SJCRH30 (cell line): ENCODE data around the gene FAM193A. TPM values are rescaled to one million over a fixed set of nuclear protein-coding genes. Genes with fewer than 3 reads are reported as not detected.
"Not testable (repeated sequence)": the region's sequence is repeated elsewhere in the genome, so short reads cannot be mapped to it uniquely, and the experiment has no call there.

ENCODE experiments used
- DNase-seq, 2 experiments: peaks; one replicate each; pipeline ENCODE4 v3.0.0-alpha.2; 2015 to 2020
- H3K27ac ChIP-seq: fragments of 250-450 bp; sonication (Bioruptor Pico); 2 replicates; pipeline ENCODE4 v1.5.1; 2020; ENCODE audit warnings: mild to moderate bottlenecking, moderate library complexity
- H3K27me3 ChIP-seq: fragments of 250-450 bp; sonication (Bioruptor Pico); 2 replicates; pipeline ENCODE4 v1.5.1; 2020; ENCODE audit warnings: mild to moderate bottlenecking, moderate library complexity
- H3K36me3 ChIP-seq: fragments of 250-450 bp; sonication (Bioruptor Pico); 2 replicates; pipeline ENCODE4 v1.5.1; 2020; ENCODE audit warnings: mild to moderate bottlenecking, moderate library complexity
- H3K4me1 ChIP-seq: fragments of 250-450 bp; sonication (Bioruptor Pico); 2 replicates; pipeline ENCODE4 v1.5.1; 2020; ENCODE audit warnings: mild to moderate bottlenecking, moderate library complexity
- H3K4me3 ChIP-seq: fragments of 250-450 bp; sonication (Bioruptor Pico); 2 replicates; pipeline ENCODE4 v1.5.1; 2020; ENCODE audit warnings: mild to moderate bottlenecking, moderate library complexity
- H3K9me3 ChIP-seq: fragments of 250-450 bp; sonication (Bioruptor Pico); replicated peaks from 2 replicates; pipeline ENCODE4 v1.5.1; 2020; ENCODE audit warnings: mild to moderate bottlenecking, moderate library complexity
- total RNA-seq: library from RNA; depleted of rRNA; stranded (reverse); fragments of >200 nt; shearing (Covaris generic); gene quantifications from 2 replicates; pipeline ENCODE4 v1.2.3, GENCODE V29; 2014

Gene FAM193A
- total RNA-seq, 1 experiment from 2014 or later = 20.4 TPM

- Histone ChIP-seq H3K36me3 (peaks cover 51% of the 10 kb centered on the region), H3K4me3 (no peak overlapping the region), H3K4me1 (no peaks in the 10 kb centered on the region), H3K9me3 (no peaks in the 10 kb centered on the region), H3K27me3 (no peaks in the 10 kb centered on the region), H3K27ac (no peak overlapping the region)
- no peak for DNase-seq
Measured at GRCh38 chr4:2634014-2634413, 97.6 kb downstream of the FAM193A start.

DNA sequence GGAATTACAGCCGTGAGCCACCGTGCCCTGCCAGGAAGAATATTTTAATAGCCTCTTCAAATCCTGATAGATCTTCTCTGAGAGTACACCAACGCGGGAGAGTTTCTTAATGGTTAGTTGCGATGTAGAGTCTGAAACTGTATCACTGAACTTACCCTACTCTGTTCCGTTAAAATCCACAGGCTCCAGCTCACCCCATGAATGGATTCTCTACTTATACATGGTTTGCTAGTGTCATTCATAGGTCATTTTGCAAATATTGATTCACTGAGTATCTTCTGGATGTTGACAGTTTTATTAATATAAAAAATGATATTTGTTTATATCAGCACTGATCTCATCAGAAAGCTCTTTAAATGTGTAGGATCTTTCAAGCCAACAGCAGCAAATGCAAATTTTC lies 99.9 kb downstream of the FAM193A start:
- Histone ChIP-seq H3K36me3 (peaks cover 51% of the 10 kb centered on the region), H3K4me1 (no peaks in the 10 kb centered on the region), H3K27me3 (no peaks in the 10 kb centered on the region)

GRCh38 chr4:2636994-2637393 lies 100.5 kb downstream of the FAM193A start:
- DNase-seq, H3K4me3 ChIP-seq, H3K4me1 ChIP-seq, H3K9me3 ChIP-seq, H3K27me3 ChIP-seq, H3K27ac ChIP-seq: not testable (repeated sequence)
- peaks cover 48% of the 10 kb centered on the region for H3K36me3 ChIP-seq

More for the DNA sequence above, 99.9 kb downstream of the FAM193A start:
- no peaks in the 10 kb centered on the region for H3K9me3 ChIP-seq
- no peak for DNase-seq
- no peak overlapping the region for H3K4me3 ChIP-seq
- H3K27ac ChIP-seq = no peak overlapping the region

GRCh38 chr4:2637956-2638552 lies 101.6 kb downstream of the FAM193A start:
- H3K27me3 ChIP-seq = no peaks in the 10 kb centered on the region
- peaks cover 42% of the 10 kb centered on the region for H3K36me3 ChIP-seq
- H3K4me1 ChIP-seq = no peaks in the 10 kb centered on the region
- no peak for DNase-seq
- no peak overlapping the region for H3K27ac ChIP-seq
- H3K9me3 ChIP-seq = no peaks in the 10 kb centered on the region
- no peak overlapping the region for H3K4me3 ChIP-seq

GRCh38 chr4:2638730-2639129 lies 102.3 kb downstream of the FAM193A start:
- Histone ChIP-seq H3K9me3 (no peaks in the 10 kb centered on the region), H3K4me1 (no peaks in the 10 kb centered on the region), H3K27me3 (no peaks in the 10 kb centered on the region), H3K27ac (no peak overlapping the region), H3K36me3 (peaks cover 42% of the 10 kb centered on the region), H3K4me3 (no peak overlapping the region)
- no peak for DNase-seq

GRCh38 chr4:2642968-2643367 lies 106.5 kb downstream of the FAM193A start:
- Histone ChIP-seq H3K36me3 (peaks cover 54% of the 10 kb centered on the region), H3K4me3 (no peak overlapping the region), H3K27me3 (no peaks in the 10 kb centered on the region), H3K27ac (no peak overlapping the region), H3K4me1 (no peaks in the 10 kb centered on the region), H3K9me3 (no peaks in the 10 kb centered on the region)
- DNase-seq = no peak

- Histone ChIP-seq H3K9me3 (no peaks in the 10 kb centered on the region), H3K4me3 (no peak overlapping the region), H3K27me3 (no peaks in the 10 kb centered on the region), H3K27ac (no peak overlapping the region), H3K4me1 (no peaks in the 10 kb centered on the region), H3K36me3 (peaks cover 59% of the 10 kb centered on the region)
- no peak for DNase-seq
Measured at GRCh38 chr4:2643555-2643954, 107.1 kb downstream of the FAM193A start.

GRCh38 chr4:2646396-2647149 lies 110.1 kb downstream of the FAM193A start:
- Histone ChIP-seq H3K27me3 (no peaks in the 10 kb centered on the region), H3K4me1 (no peaks in the 10 kb centered on the region), H3K36me3 (peaks cover 56% of the 10 kb centered on the region), H3K4me3 (no peak overlapping the region), H3K9me3 (no peaks in the 10 kb centered on the region), H3K27ac (no peak overlapping the region)
- no peak for DNase-seq

- Histone ChIP-seq H3K4me1 (no peaks in the 10 kb centered on the region), H3K36me3 (peaks cover 56% of the 10 kb centered on the region), H3K4me3 (no peak overlapping the region), H3K9me3 (no peaks in the 10 kb centered on the region), H3K27me3 (no peaks in the 10 kb centered on the region), H3K27ac (no peak overlapping the region)
- no peak for DNase-seq
Measured at GRCh38 chr4:2647403-2648158, 111.1 kb downstream of the FAM193A start.

DNA sequence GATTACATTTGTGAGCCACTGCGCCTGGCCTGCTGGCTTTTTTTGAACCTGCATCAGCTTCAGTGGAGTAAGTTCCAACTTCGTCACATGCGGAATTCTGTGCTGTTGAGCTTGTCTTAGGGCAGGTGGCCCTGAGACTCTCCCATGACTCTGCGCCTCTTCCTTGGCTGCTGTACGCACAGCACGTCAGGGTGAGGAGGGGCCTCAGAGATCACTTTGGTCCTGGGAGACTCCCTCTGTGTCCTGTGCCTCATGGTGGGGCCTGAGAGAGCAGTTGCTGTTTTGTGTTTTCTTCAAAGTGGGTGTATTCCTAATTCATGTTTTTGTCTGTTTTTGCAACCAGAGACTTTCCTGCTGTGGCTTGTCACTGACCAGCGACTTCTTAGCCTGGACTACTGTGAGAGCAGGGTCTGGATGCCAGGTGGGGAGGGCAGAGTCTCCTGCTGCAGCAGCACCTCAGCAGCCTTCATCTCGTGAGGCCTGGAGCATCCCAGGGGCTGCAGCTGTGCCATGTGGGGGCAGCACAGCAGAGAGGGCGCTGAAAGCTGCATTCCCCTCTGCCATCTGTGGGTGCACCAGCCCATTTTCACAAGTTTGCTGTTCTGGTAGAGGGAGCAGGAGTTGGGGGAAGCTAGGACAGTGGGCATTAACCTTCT lies 111.8 kb downstream of the FAM193A start:
- no peaks in the 10 kb centered on the region for H3K27me3 ChIP-seq
- H3K27ac ChIP-seq = no peak overlapping the region
- no peaks in the 10 kb centered on the region for H3K9me3 ChIP-seq
- DNase-seq = no peak
- H3K4me3 ChIP-seq = no peak overlapping the region
- H3K36me3 ChIP-seq = peaks cover 56% of the 10 kb centered on the region
- H3K4me1 ChIP-seq = no peaks in the 10 kb centered on the region

DNA sequence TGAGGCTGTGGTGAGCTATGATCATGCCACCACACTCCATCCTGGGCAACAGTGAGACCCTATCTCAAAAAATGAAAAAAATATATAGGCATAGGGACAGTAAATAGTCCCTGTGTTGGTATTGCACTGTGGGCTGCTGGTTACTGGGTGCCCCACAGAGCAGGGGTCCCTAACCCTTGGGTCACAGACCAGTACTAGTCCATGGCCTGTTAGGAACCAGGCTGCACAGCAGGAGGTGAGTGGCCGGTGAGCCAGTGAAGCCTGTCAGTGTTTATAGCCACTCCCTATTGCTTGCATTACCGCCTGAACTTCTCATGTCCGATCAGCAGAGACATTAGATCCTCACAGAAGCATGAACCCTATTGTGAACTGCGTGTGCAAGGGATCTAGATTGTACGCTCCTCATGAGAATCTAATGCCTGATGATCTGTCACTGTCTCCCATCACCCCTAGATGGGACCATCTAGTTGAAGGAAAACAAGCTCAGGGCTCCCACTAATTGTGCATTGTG lies 113.2 kb downstream of the FAM193A start:
- Histone ChIP-seq H3K27me3 (no peaks in the 10 kb centered on the region), H3K4me3 (no peak overlapping the region), H3K9me3 (no peaks in the 10 kb centered on the region), H3K36me3 (peaks cover 52% of the 10 kb centered on the region), H3K4me1 (no peaks in the 10 kb centered on the region), H3K27ac (no peak overlapping the region)
- DNase-seq = no peak

- peaks cover 51% of the 10 kb centered on the region for H3K36me3 ChIP-seq
- H3K4me1 ChIP-seq = no peaks in the 10 kb centered on the region
- DNase-seq = no peak
- H3K27me3 ChIP-seq = no peaks in the 10 kb centered on the region
- no peak overlapping the region for H3K27ac ChIP-seq
- no peaks in the 10 kb centered on the region for H3K9me3 ChIP-seq
- H3K4me3 ChIP-seq = no peak overlapping the region
Measured at GRCh38 chr4:2650276-2650675, 113.8 kb downstream of the FAM193A start.

DNA sequence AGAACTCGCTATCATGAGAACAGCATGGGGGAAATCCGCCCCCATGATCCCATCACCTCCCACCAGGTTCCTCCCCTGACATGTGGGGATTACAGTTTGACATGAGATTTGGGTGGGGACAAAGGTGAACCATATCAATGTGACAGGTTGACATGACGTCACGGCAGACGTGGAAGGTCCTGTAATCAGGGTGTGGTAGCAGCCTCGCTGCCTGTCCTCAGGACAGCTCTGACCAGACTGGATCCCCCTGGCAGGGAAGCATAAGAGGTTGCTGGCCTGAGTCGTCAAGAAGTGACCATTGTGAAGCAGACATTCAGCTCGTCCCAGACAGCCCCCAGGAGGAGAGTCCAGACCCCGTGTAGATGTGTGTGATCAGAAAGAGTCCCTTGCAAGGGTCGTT lies 115.1 kb downstream of the FAM193A start:
- Histone ChIP-seq H3K27me3 (no peaks in the 10 kb centered on the region), H3K4me3 (no peak overlapping the region), H3K4me1 (no peaks in the 10 kb centered on the region), H3K9me3 (no peaks in the 10 kb centered on the region), H3K36me3 (peaks cover 45% of the 10 kb centered on the region), H3K27ac (no peak overlapping the region)
- DNase-seq = no peak

GRCh38 chr4:2651998-2652397 lies 115.6 kb downstream of the FAM193A start:
- Histone ChIP-seq H3K27me3 (no peaks in the 10 kb centered on the region), H3K4me1 (no peaks in the 10 kb centered on the region), H3K27ac (no peak overlapping the region), H3K36me3 (peaks cover 42% of the 10 kb centered on the region), H3K9me3 (no peaks in the 10 kb centered on the region), H3K4me3 (no peak overlapping the region)
- DNase-seq = no peak
